Endodermal cell (in vitro differentiated cells): ENCODE measurements around the gene RGS6. TPM values are rescaled to one million over a fixed set of nuclear protein-coding genes. Genes with fewer than 3 reads are reported as not detected.
A peak's percentile ranks its signal among the peaks of the same experiment; 100 is the strongest.

Experiments used
- DNase-seq: peaks from one replicate; pipeline ENCODE4 v3.0.0-alpha.2; 2017
- H3K27ac ChIP-seq: 2 replicates; pipeline ENCODE4 v1.5.1; 2013; ENCODE audit warnings: mild to moderate bottlenecking, low read depth, low read length, moderate library complexity
- H3K27me3 ChIP-seq: 2 replicates; pipeline ENCODE4 v1.6.1; 2013; ENCODE audit warnings: mild to moderate bottlenecking, low read length, moderate library complexity; ENCODE audit not compliant: insufficient read depth, control insufficient read depth, poor library complexity, severe bottlenecking
- H3K36me3 ChIP-seq: 2 replicates; pipeline ENCODE4 v1.7.0; 2013; ENCODE audit warnings: mild to moderate bottlenecking, low read length, moderate library complexity; ENCODE audit not compliant: control insufficient read depth, insufficient read depth
- H3K4me1 ChIP-seq: one replicate; pipeline ENCODE4 v1.7.0; 2013; ENCODE audit warnings: low read length; ENCODE audit not compliant: control insufficient read depth, insufficient read depth
- H3K4me3 ChIP-seq: 2 replicates; pipeline ENCODE4 v1.5.1; 2013; ENCODE audit warnings: mild to moderate bottlenecking, low read length, moderate library complexity
- H3K9ac ChIP-seq: 2 replicates; pipeline ENCODE4 v1.6.1; 2013; ENCODE audit warnings: mild to moderate bottlenecking, low read length, moderate library complexity; ENCODE audit not compliant: poor library complexity, severe bottlenecking; ENCODE audit errors: extremely low read depth
- H3K9me3 ChIP-seq: 2 replicates; pipeline ENCODE4 v1.6.1; 2013; ENCODE audit warnings: mild to moderate bottlenecking, low read length, moderate library complexity; ENCODE audit not compliant: control insufficient read depth
- H3K27ac Mint-ChIP-seq: 2 replicates; pipeline ENCODE4 v1.8.0; 2020; ENCODE audit warnings: mixed read lengths
- H3K27me3 Mint-ChIP-seq: 2 replicates; pipeline ENCODE4 v1.8.0; 2021; ENCODE audit warnings: mild to moderate bottlenecking, mixed read lengths; ENCODE audit not compliant: insufficient read depth
- H3K36me3 Mint-ChIP-seq: 2 replicates; pipeline ENCODE4 v1.8.0; 2020; ENCODE audit warnings: low read depth, mixed read lengths
- H3K4me1 Mint-ChIP-seq: 2 replicates; pipeline ENCODE4 v1.8.0; 2020; ENCODE audit warnings: mixed read lengths
- H3K4me3 Mint-ChIP-seq: 2 replicates; pipeline ENCODE4 v1.8.0; 2020; ENCODE audit warnings: mild to moderate bottlenecking, moderate library complexity, mixed read lengths
- H3K9me3 Mint-ChIP-seq: 2 replicates; pipeline ENCODE4 v1.8.0; 2020; ENCODE audit warnings: mild to moderate bottlenecking, mixed read lengths
- WGBS, 2 experiments: methylation state at CpG; one replicate each; pipeline versions ENCODE4 v1.1.5 to v1.1.7; 2013; ENCODE audit warnings: missing lambda C conversion rate in 2 of 2, mixed read lengths in 1 of 2; ENCODE audit not compliant: insufficient coverage in 1 of 2, insufficient read length in 1 of 2; 5-methylcytosine and 5-hydroxymethylcytosine counted together
- total RNA-seq, 2 donors: library from RNA; stranded (reverse); fragmentation: NEBNext Ultra II Directional in 1 of 2; extraction: Animal tissue kit (Norgen Biotek cat#: 25700) in 1 of 2; gene quantifications; 2 replicates in 1 of 2; 3 replicates in 1 of 2; pipeline ENCODE4 v1.2.1, GENCODE V29; 2021
- TF ChIP-seq, protein P1 (sequence below): fragments of 200-600 bp; sonication (generic); conservative IDR thresholded peaks from 2 replicates; pipeline ENCODE4 v1.5.0; 2021; ENCODE audit warnings: antibody characterized with exemption, mild to moderate bottlenecking

RGS6 gene
- total RNA-seq, 2 donors from 2014 or later, result 10.1 to 16.3 TPM

DNA sequence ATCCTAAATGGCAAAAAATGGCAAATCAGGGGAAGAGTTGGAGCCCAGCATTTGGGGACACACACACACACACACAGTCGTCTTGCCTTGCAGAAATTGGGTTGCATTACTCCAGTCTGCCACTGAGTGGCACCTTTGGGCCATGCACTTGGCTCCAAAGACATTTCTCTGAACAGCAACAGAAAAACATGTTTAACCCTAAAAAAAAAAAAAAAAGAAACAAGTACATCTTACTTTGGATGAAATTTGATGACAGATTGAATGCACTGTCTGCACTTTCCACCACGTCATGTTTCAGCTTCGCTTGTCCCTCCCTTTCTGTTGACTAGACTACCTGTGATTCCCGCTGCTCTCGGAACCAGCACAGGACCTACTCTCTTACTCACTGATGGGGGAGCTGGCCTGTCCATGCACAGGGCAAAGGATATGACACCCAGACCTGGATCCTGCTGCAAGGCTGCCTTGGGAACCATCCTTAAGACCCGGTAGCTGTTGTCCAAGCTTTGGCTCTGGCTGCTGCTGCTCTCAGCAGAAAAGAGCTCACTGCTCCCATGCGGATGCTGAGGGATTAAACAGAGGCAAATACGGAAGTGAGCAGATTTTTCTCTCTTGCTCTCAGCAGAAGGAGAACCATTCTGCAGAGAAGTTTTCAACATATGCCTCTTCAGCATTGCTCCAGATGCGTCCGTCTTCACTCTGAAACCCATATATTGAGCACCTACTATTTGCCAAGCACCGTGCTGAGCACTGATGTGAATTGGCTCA, 584.9 kb downstream of the RGS6 start:
- Mint-ChIP-seq H3K27ac (no peak overlapping the region), H3K4me1 (no peaks in the 10 kb centered on the region), H3K27me3 (no peaks in the 10 kb centered on the region), H3K4me3 (no peak overlapping the region), H3K9me3 (no peaks in the 10 kb centered on the region), H3K36me3 (peaks cover 9% of the 10 kb centered on the region)
- TF ChIP-seq, protein P1, sequence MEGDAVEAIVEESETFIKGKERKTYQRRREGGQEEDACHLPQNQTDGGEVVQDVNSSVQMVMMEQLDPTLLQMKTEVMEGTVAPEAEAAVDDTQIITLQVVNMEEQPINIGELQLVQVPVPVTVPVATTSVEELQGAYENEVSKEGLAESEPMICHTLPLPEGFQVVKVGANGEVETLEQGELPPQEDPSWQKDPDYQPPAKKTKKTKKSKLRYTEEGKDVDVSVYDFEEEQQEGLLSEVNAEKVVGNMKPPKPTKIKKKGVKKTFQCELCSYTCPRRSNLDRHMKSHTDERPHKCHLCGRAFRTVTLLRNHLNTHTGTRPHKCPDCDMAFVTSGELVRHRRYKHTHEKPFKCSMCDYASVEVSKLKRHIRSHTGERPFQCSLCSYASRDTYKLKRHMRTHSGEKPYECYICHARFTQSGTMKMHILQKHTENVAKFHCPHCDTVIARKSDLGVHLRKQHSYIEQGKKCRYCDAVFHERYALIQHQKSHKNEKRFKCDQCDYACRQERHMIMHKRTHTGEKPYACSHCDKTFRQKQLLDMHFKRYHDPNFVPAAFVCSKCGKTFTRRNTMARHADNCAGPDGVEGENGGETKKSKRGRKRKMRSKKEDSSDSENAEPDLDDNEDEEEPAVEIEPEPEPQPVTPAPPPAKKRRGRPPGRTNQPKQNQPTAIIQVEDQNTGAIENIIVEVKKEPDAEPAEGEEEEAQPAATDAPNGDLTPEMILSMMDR, result peak; percentile 89
- H3K36me3 ChIP-seq, result peaks cover 4% of the 10 kb centered on the region
- H3K4me3 ChIP-seq, result no peak overlapping the region
- WGBS, 2 experiments, result 74 to 94% methylated on average over 6 to 11 of the region's 11 CpGs
- no peaks in the 10 kb centered on the region for H3K4me1 ChIP-seq
- no peak overlapping the region for H3K27ac ChIP-seq
- H3K9ac ChIP-seq, result no peak overlapping the region
- peaks cover 21% of the 10 kb centered on the region for H3K9me3 ChIP-seq
- no peaks in the 10 kb centered on the region for H3K27me3 ChIP-seq
- peak; percentile 92 for DNase-seq

DNA sequence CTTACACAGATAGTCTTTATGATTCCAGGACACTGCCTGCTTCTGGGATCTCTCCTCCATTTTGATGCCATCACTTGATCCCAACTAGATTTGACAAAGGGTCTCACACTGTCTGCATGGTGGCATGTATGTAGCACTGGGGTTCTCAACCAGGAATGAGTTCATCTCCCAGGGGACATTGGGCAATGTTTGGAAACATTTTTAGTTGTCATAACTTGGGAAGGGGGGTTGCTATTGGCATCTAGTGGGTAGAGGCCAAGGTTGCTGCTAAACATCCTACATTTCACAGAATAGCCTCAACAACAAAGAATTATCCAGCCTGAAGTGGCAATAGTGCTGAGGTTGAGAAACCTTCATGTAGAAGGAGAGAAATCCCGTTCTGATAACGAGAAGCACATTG, 585.5 kb downstream of the RGS6 start:
- Mint-ChIP-seq H3K9me3 (no peaks in the 10 kb centered on the region), H3K4me1 (no peaks in the 10 kb centered on the region), H3K27me3 (no peaks in the 10 kb centered on the region), H3K36me3 (peaks cover 9% of the 10 kb centered on the region), H3K27ac (no peak overlapping the region), H3K4me3 (no peak overlapping the region)
- DNase-seq, result no peak
- H3K9ac ChIP-seq, result no peak overlapping the region
- H3K4me3 ChIP-seq, result no peak overlapping the region
- TF ChIP-seq, protein P1, result no peak
- H3K4me1 ChIP-seq, result no peaks in the 10 kb centered on the region
- peaks cover 4% of the 10 kb centered on the region for H3K36me3 ChIP-seq
- no peak overlapping the region for H3K27ac ChIP-seq
- WGBS, 2 experiments, result 88 to 93% methylated on average over 2 of the region's 2 CpGs
- H3K9me3 ChIP-seq, result peaks cover 22% of the 10 kb centered on the region
- no peaks in the 10 kb centered on the region for H3K27me3 ChIP-seq

DNA sequence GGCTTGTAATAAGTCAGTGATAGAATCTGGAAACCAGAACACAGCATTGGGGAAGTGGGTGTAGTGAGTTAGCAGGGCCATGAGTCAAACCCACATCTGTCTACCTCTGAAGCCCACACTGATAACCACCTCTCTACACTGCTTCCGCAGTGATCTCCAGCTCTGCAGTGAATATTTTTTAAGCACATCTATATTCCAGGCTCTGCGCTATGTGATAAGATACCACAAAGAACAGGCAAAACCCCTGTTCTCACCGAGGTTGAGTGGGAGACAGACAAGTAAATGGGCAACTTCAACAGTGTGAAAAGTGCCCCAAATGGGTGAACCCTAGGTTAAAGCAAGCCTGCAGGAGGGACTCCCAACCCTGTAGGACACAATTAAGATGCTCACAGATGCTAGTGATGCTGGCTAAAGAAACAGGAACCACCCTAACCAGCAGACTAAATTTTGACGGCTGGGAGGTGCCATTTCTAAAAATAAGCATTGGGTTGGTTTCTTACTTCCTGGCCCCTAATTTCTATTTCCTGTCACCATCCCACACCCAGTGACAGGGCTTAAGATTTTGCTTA, 586.7 kb downstream of the RGS6 start:
- H3K4me3 ChIP-seq, result no peak overlapping the region
- no peaks in the 10 kb centered on the region for H3K4me1 Mint-ChIP-seq
- H3K27me3 ChIP-seq, result no peaks in the 10 kb centered on the region
- no peak overlapping the region for H3K9ac ChIP-seq
- DNase-seq, result no peak
- no peaks in the 10 kb centered on the region for H3K27me3 Mint-ChIP-seq
- 96 to 97% methylated on average over 3 to 4 of the region's 4 CpGs for WGBS, 2 experiments
- H3K9me3 ChIP-seq, result peaks cover 22% of the 10 kb centered on the region
- H3K27ac Mint-ChIP-seq, result no peak overlapping the region
- H3K4me3 Mint-ChIP-seq, result no peak overlapping the region
- H3K9me3 Mint-ChIP-seq, result no peaks in the 10 kb centered on the region
- no peaks in the 10 kb centered on the region for H3K4me1 ChIP-seq
- H3K36me3 ChIP-seq, result peaks cover 4% of the 10 kb centered on the region
- peaks cover 9% of the 10 kb centered on the region for H3K36me3 Mint-ChIP-seq
- no peak overlapping the region for H3K27ac ChIP-seq
- TF ChIP-seq, protein P1, result no peak
